Measurements from ENCODE around the gene ZBTB7C. TPM values are rescaled to one million over a fixed set of nuclear protein-coding genes. Genes with fewer than 3 reads are reported as not detected.

The ZBTB7C gene
- total and polyA plus RNA-seq, 2 of the 8 experiments (the other 6 are each of a cell fraction or from before 2014, with no cell fraction given) = 0.15 to 0.45 TPM

GRCh38 chr18:48216639-48217257, 192.4 kb downstream of the ZBTB7C start (continued):
- TF ChIP-seq EGR1 (IDR thresholded peaks at IDR 0.05; ENCODE audit: borderline replicate concordance, low read depth, low read length) (no peak), TBP (IDR thresholded peaks at IDR 0.05; ENCODE audit: low read depth, low read length) (no peak), HDAC2 (IDR thresholded peaks at IDR 0.05; ENCODE audit: borderline replicate concordance in 1 of 2, low read depth in 2 of 2, low read length in 2 of 2) (no peak), CTCF (IDR thresholded peaks at IDR 0.05; ENCODE audit: control extremely low read depth in 1 of 3, insufficient read depth in 1 of 3, low read depth in 1 of 3, low read length in 3 of 3) (no peak), ASH2L (IDR thresholded peaks at IDR 0.05; ENCODE audit: low read length) (no peak), TAF1 (IDR thresholded peaks at IDR 0.05; ENCODE audit: low read depth, low read length) (no peak), MAX (IDR thresholded peaks at IDR 0.05) (no peak), SRF (IDR thresholded peaks at IDR 0.05; ENCODE audit: low read depth, low read length) (no peak)
- TF ChIP-seq, protein P1, sequence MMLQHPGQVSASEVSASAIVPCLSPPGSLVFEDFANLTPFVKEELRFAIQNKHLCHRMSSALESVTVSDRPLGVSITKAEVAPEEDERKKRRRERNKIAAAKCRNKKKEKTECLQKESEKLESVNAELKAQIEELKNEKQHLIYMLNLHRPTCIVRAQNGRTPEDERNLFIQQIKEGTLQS (IDR thresholded peaks at IDR 0.05; ENCODE audit: insufficient read depth, low read depth, low read length) = no peak
